HG02885 (cell line): Measurements from ENCODE around the gene PDE7B.
"Not testable (repeated sequence)": the region's sequence is repeated elsewhere in the genome, so short reads cannot be mapped to it uniquely, and the experiment has no call there.

ENCODE experiments used
- ATAC-seq: cut with Tn5 transposase; IDR thresholded peaks from one replicate; pipeline ENCODE4 v1.9.1; 2021; ENCODE audit warnings: mild to moderate bottlenecking; ENCODE audit not compliant: unreplicated experiment, poor library complexity

PDE7B gene

GRCh38 chr6:136213012-136213539 lies 361.6 kb downstream of the PDE7B start:
- no peak for ATAC-seq

- ATAC-seq, result no peak
These were observed 362.4 kb downstream of the PDE7B start for GRCh38 chr6:136213853-136214252.

- no peak for ATAC-seq
These were observed 365.3 kb downstream of the PDE7B start for GRCh38 chr6:136216503-136217401.

GRCh38 chr6:136224974-136225373 lies 373.5 kb downstream of the PDE7B start:
- ATAC-seq, result not testable (repeated sequence)

GRCh38 chr6:136225496-136225895 lies 374.0 kb downstream of the PDE7B start:
- no peak for ATAC-seq

- ATAC-seq, result peak; percentile 62
These were observed 374.6 kb downstream of the PDE7B start for GRCh38 chr6:136226027-136226673.

- peak; percentile 33 for ATAC-seq
These were observed 375.3 kb downstream of the PDE7B start for GRCh38 chr6:136226674-136227377.

DNA sequence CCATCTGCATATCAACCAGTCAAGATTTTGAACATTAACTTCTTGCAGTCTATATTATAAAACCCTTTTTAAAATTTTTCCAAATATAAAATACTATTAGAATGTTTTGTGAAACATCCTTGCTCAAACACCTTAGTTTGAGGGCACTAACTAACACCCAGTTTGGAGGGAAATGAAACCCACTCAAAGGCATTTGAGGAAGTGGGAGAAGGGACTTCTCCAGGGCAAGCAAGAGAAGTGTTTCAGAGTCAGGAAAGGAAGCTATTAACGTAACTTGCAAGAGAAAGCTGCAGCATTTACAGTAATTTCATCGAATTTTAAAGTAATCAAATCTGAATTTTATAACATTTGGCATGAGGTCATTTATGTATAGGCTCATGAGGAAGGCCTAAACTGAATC lies 377.3 kb downstream of the PDE7B start:
- ATAC-seq, result peak; percentile 50

DNA sequence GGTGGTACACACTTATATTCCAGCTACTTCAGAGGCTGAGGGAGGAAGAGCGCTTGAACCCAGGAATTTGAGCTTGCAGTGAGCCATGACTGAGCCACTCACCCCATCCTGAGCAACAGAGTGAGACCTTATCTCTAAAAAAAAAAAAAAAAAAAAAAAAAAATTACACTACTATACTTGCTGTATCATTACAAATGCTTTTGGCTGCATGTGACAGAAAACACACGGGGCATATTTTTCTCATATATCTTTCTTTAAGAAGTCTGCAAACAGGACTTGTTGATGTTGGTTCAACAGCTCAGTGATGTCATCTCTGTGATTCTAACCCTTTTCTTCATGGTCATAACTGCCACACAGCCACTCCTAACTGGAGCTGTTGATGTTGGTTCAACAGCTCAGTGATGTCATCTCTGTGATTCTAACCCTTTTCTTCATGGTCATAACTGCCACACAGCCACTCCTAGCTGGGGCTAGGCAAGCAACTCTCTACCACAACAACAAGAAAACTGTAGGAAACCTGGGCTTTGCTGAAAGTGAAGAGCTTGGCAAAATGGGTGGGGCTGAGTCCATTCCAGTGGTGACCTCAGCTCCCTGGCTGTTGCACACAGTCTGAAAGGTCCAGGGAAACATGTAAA lies 378.8 kb downstream of the PDE7B start:
- no peak for ATAC-seq

- ATAC-seq, result no peak
These were observed 381.2 kb downstream of the PDE7B start for GRCh38 chr6:136232701-136233100.

- no peak for ATAC-seq
These were observed 383.7 kb downstream of the PDE7B start for GRCh38 chr6:136235233-136235564.

DNA sequence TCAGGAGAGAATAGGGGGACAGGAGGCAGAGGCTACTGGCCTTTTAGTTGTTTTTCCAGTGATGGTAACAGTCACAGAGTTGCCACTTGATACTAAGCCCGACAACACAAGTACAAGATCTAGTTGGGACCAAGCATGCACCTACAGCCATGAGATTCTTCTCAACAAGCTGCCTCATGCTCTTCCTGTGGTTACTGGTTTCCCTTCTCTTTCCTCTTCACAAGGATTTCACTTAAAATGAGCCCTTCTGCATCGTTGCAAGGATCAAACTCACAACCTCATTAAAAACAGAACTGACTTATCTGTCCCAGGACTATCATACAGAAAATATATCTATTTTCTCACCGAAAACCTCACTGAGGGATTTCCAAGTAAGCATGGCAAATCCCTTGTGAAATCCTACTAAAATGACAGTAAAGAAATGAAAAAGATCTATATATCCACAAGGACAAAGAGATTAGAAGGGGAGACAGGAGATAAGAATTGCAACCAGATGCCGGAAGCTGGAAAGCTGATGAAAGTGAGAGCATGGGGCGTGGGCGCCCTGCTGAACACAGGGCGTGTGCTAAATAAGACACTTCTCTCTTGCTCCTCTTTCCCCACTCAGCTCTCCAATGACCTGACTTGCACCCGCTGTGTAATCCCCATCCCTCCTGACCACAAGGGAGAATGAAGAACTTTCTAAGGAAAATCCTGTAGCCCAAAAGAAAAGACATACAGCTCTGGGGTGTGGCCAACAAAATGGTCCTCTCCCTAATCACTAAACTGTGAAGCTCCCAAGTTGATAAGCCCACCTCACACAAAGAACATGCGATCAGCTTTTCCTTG lies 385.2 kb downstream of the PDE7B start:
- no peak for ATAC-seq

GRCh38 chr6:136244061-136244616 lies 392.6 kb downstream of the PDE7B start:
- ATAC-seq, result no peak
